K562 (cell line): ENCODE results near the gene AP1M1. TPM values are rescaled to one million over a fixed set of nuclear protein-coding genes. Genes with fewer than 3 reads are reported as not detected.

ENCODE experiments used
- ATAC-seq: fragments of 200-7000 bp; cut with Tn5 transposase; 3 replicates; pipeline ENCODE4 v1.9.1; 2020; ENCODE audit warnings: moderate library complexity
- BruUV-seq: library from RNA; stranded (reverse); fragments of 400-500 nt; replicated peaks from 2 replicates; lab custom pipeline; 2021; lab: Mats Ljungman, UMichigan
- CTCF ChIA-PET: fragments of 300-600 bp; formaldehyde crosslinking; extraction: SDS; loops from one replicate; lab custom pipeline; 2021; ENCODE audit warnings: low intra/inter-chr PET ratio; lab: Yijun Ruan, JAX
- POLR2A ChIA-PET: fragments of 300-600, 350-650 bp; sonication (Branson Sonifier 250); formaldehyde crosslinking; extraction: SDS; loops from one replicate; lab custom pipeline; 2021; ENCODE audit warnings: antibody characterized with exemption, inconsistent platforms; lab: Yijun Ruan, JAX
- DNase-seq, 4 experiments: peaks; one replicate each; pipeline versions ENCODE4 v3.0.0 to v3.0.0-alpha.2; 2011 to 2018; ENCODE audit warnings: low spot score in 3 of 4, mixed read lengths in 3 of 4; ENCODE audit errors: extremely low read depth in 1 of 4
- FAIRE-seq: peaks from 2 replicates; lab custom pipeline; 2011; peaks lifted over from hg19 to GRCh38; lab: Jason Lieb, UNC
- H2AFZ ChIP-seq: 2 replicates; pipeline ENCODE4 v1.6.0; 2011; ENCODE audit warnings: low read depth, low read length, control low read depth, inconsistent platforms
- H3K27ac ChIP-seq: fragments of 200-600 bp; 3 replicates; pipeline ENCODE4 v1.8.0; 2011; ENCODE audit warnings: low read depth, mild to moderate bottlenecking, control low read depth, inconsistent platforms, low read length, moderate library complexity, mixed read lengths; ENCODE audit errors: extremely low read depth
- H3K27me3 ChIP-seq, 2 experiments: fragments of 300-600 bp in 1 of 2; 2 replicates in 1 of 2; 3 replicates in 1 of 2; pipeline versions ENCODE4 v1.6.0 to v1.8.0; 2011; ENCODE audit warnings: inconsistent platforms in 2 of 2, low read length in 2 of 2, mild to moderate bottlenecking in 1 of 2, mixed read lengths in 1 of 2, moderate library complexity in 1 of 2; ENCODE audit not compliant: control insufficient read depth in 2 of 2, insufficient read depth in 2 of 2
- H3K36me3 ChIP-seq: fragments of 300-600 bp; 3 replicates; pipeline ENCODE4 v1.8.0; 2011; ENCODE audit warnings: mild to moderate bottlenecking, low read length, inconsistent platforms; ENCODE audit not compliant: control insufficient read depth, insufficient read depth
- H3K4me1 ChIP-seq, 2 experiments: fragments of 200-600 bp in 1 of 2; replicated peaks in 1 of 2; 2 replicates in 1 of 2; 3 replicates in 1 of 2; pipeline versions ENCODE4 v1.5.1 to v1.8.0; 2011; ENCODE audit warnings: inconsistent platforms in 2 of 2, low read length in 2 of 2, mild to moderate bottlenecking in 1 of 2, mixed read lengths in 1 of 2, moderate library complexity in 1 of 2; ENCODE audit not compliant: control insufficient read depth in 2 of 2, insufficient read depth in 2 of 2
- H3K4me2 ChIP-seq: 2 replicates; pipeline ENCODE4 v1.6.1; 2011; ENCODE audit warnings: low read length, control low read depth, inconsistent platforms, mixed read lengths; ENCODE audit not compliant: insufficient read depth
- H3K4me3 ChIP-seq: fragments of 200-600 bp; sonication (generic), shearing (Covaris generic); 2 replicates; pipeline ENCODE4 v1.5.1; 2016; ENCODE audit warnings: control low read depth, inconsistent platforms
- H3K79me2 ChIP-seq: fragments of 200-600 bp; 3 replicates; pipeline ENCODE4 v1.8.0; 2011; ENCODE audit warnings: low read length, inconsistent platforms; ENCODE audit not compliant: control insufficient read depth, insufficient read depth
- H3K9ac ChIP-seq, 2 experiments: 2 replicates each; pipeline versions ENCODE4 v1.6.0 to v1.6.1; 2011; ENCODE audit warnings: low read depth in 2 of 2, low read length in 2 of 2, control low read depth in 1 of 2, inconsistent platforms in 1 of 2, mild to moderate bottlenecking in 1 of 2, mixed read lengths in 1 of 2; ENCODE audit not compliant: insufficient read depth in 1 of 2
- H3K9me1 ChIP-seq: one replicate; pipeline ENCODE4 v1.6.0; 2011; ENCODE audit warnings: inconsistent platforms, mild to moderate bottlenecking, low read length, moderate library complexity; ENCODE audit not compliant: control insufficient read depth, insufficient read depth
- H3K9me3 ChIP-seq: replicated peaks from 2 replicates; pipeline ENCODE4 v1.5.1; 2011; ENCODE audit warnings: low read depth, low read length, inconsistent platforms; ENCODE audit not compliant: control insufficient read depth, insufficient read depth
- H4K20me1 ChIP-seq: replicated peaks from 2 replicates; pipeline ENCODE4 v1.6.1; 2011; ENCODE audit warnings: low read length, inconsistent platforms, mixed read lengths; ENCODE audit not compliant: control insufficient read depth, insufficient read depth
- BCOR ChIP-seq: fragments of 450-650 bp; IDR thresholded peaks from 2 replicates; pipeline ENCODE4 v1.6.1; 2016
- FIP1L1 ChIP-seq: fragments of 200-400 bp; formaldehyde crosslinking; IDR thresholded peaks from 2 replicates; pipeline ENCODE4 v1.6.1; 2018; ENCODE audit warnings: mild to moderate bottlenecking, low read depth, low read length; ENCODE audit not compliant: poor library complexity, severe bottlenecking
- FOXP1 ChIP-seq: sonication (generic); formaldehyde crosslinking; IDR thresholded peaks from 2 replicates; pipeline ENCODE4 v1.8.0; 2022; ENCODE audit warnings: mild to moderate bottlenecking, missing genetic modification reagents
- KHSRP ChIP-seq: fragments of 450-650 bp; IDR thresholded peaks from 2 replicates; pipeline ENCODE4 v1.6.1; 2017
- MXD1 ChIP-seq: fragments of 250-450 bp; sonication (Bioruptor Pico); IDR thresholded peaks from 2 replicates; pipeline ENCODE4 v1.8.0; 2021; ENCODE audit warnings: borderline replicate concordance, mild to moderate bottlenecking, moderate library complexity; ENCODE audit not compliant: poor library complexity, severe bottlenecking
- NCOR1 ChIP-seq: fragments of 450-650 bp; IDR thresholded peaks from 2 replicates; pipeline ENCODE4 v1.6.1; 2016; ENCODE audit warnings: mild to moderate bottlenecking, moderate library complexity
- RBM25 ChIP-seq: fragments of 200-400 bp; formaldehyde crosslinking; IDR thresholded peaks from 2 replicates; pipeline ENCODE4 v1.6.1; 2018; ENCODE audit warnings: low read length, low read depth, moderate library complexity; ENCODE audit not compliant: severe bottlenecking
- SAP30 ChIP-seq: fragments of 200-600 bp; sonication (generic); IDR thresholded peaks from 2 replicates; pipeline ENCODE4 v1.6.1; 2012; ENCODE audit warnings: borderline replicate concordance, low read depth, mild to moderate bottlenecking, moderate library complexity, low read length, control low read depth, inconsistent platforms; ENCODE audit not compliant: insufficient read depth, poor library complexity, severe bottlenecking
- TFAM ChIP-seq: fragments of 250-450 bp; sonication (Bioruptor Pico); conservative IDR thresholded peaks from 2 replicates; pipeline ENCODE4 v1.5.0; 2021; ENCODE audit warnings: mild to moderate bottlenecking, moderate library complexity
- ZFP36 ChIP-seq: fragments of 150-350 bp; IDR thresholded peaks from 2 replicates; pipeline ENCODE4 v1.6.1; 2018; ENCODE audit warnings: low read length, low read depth; ENCODE audit not compliant: partially characterized antibody
- whole genome bisulfite sequencing: fragments of 100-300 bp; shearing (Covaris generic); methylation state at CpG from one replicate; pipeline ENCODE4 v1.1.6; 2016; ENCODE audit warnings: low coverage, mixed read lengths; ENCODE audit not compliant: insufficient coverage; ENCODE audit errors: missing lambda C conversion rate; 5-methylcytosine and 5-hydroxymethylcytosine counted together
- in situ Hi-C: fragments of 300-500 bp; cut with MboI; formaldehyde crosslinking; loops from 4 replicates; pipeline ENCODE4 v1.15.0; 2018; ENCODE audit warnings: inconsistent platforms, mixed read lengths
- intact Hi-C: fragments of 100-400 bp; cut with micrococcal nuclease; formaldehyde crosslinking; loops from 2 replicates; pipeline ENCODE4 v1.14.2; 2022
- polyA plus RNA-seq, 8 experiments: library from polyadenylated mRNA; depleted of rRNA in 4 of 8; stranded (reverse) in 5 of 8; unstranded in 3 of 8; fragments of >200 nt; fragmentation: Nextera tagmentation in 2 of 8; fragmentation: Illumina TruSeq in 1 of 8; extraction: Ambion mirVana in 2 of 8; extraction: Trizol in 1 of 8; gene quantifications; 2 replicates each; pipeline versions ENCODE4 v1.2.1 to v1.2.3, GENCODE V29; 2011 to 2014; ENCODE audit warnings: inconsistent platforms in 1 of 8, missing spikeins in 1 of 8
- total RNA-seq, 7 experiments: library from RNA; depleted of rRNA in 6 of 7; stranded (reverse); fragments of >200 nt in 6 of 7; fragmentation: Illumina TruSeq in 2 of 7; extraction: Trizol in 2 of 7; gene quantifications; 2 replicates each; pipeline versions ENCODE4 v1.2.1 to v1.2.3, GENCODE V29; 2011 to 2021; ENCODE audit warnings: low replicate concordance in 1 of 7

Gene AP1M1
- total and polyA plus RNA-seq, 9 of the 15 experiments (the other 6 are each of a cell fraction or from before 2014, with no cell fraction given) = 0.87 to 56.2 (median 29.1) TPM

GRCh38 chr19:16265890-16266585 lies 68.3 kb downstream of the AP1M1 start:
- no peak overlapping the region for H3K4me3 ChIP-seq
- 38% methylated on average over 14 of the region's 14 CpGs for WGBS
- CTCF ChIA-PET = no interaction called here
- H4K20me1 ChIP-seq = peaks cover 7% of the 10 kb centered on the region; the same call in 1 of the 2 replicates
- DNase-seq = no peak
- no peaks in the 10 kb centered on the region for H3K9me1 ChIP-seq
- H3K9me3 ChIP-seq = no peaks in the 10 kb centered on the region
- in situ Hi-C loops = no loop called here
- H3K27ac ChIP-seq = no peak overlapping the region
- no peak overlapping the region for H2AFZ ChIP-seq
- BruUV-seq = no TSS peak
- POLR2A ChIA-PET = interaction anchor here (1.6 kb wide), 1 partner anchor 12 kb away, joined by 4 read pairs; no protein-coding TSS in a partner anchor
- no peak for FAIRE-seq
- no peaks in the 10 kb centered on the region for H3K79me2 ChIP-seq
- H3K4me1 ChIP-seq = peaks cover 13 to 19% of the 10 kb centered on the region in 2 experiments
- intact Hi-C loops = no loop called here
- ATAC-seq = no peak
- no peak overlapping the region for H3K4me2 ChIP-seq
- H3K9ac ChIP-seq = no peak overlapping the region
- no peaks in the 10 kb centered on the region for H3K36me3 ChIP-seq
- H3K27me3 ChIP-seq = no peaks in the 10 kb centered on the region
- TF ChIP-seq NCOR1 (no peak), KHSRP (no peak), ZFP36 (no peak), MXD1 (CRISPR knock-in tag) (no peak), RBM25 (peak; percentile 61), TFAM (CRISPR knock-in tag) (no peak), SAP30 (no peak), FOXP1 (CRISPR knock-in tag) (no peak), BCOR (peak; percentile 36; the same call in 1 of the 2 replicates), FIP1L1 (no peak)
